ENCODE data around the gene NRXN3. TPM values are rescaled to one million over a fixed set of nuclear protein-coding genes. Genes with fewer than 3 reads are reported as not detected.

The NRXN3 gene
- total and polyA plus RNA-seq, 2 experiments from 2014 or later: 0.69 to 1.5 TPM

GRCh38 chr14:79661752-79662151 is 1491.6 kb downstream of the NRXN3 start:
- no peaks in the 10 kb centered on the region for H3K27me3 ChIP-seq
- no peaks in the 10 kb centered on the region for H3K9me3 ChIP-seq (ENCODE audit: low read depth)
- H3K4me1 ChIP-seq (ENCODE audit: low read depth): no peaks in the 10 kb centered on the region
- peak in 1 of 2 donors; percentile 25 for DNase-seq (ENCODE audit: low read depth in 1 of 2, low spot score in 1 of 2)
- no peak overlapping the region for H3K4me3 ChIP-seq
- no peaks in the 10 kb centered on the region for H3K36me3 ChIP-seq
- TF ChIP-seq CTCF (IDR thresholded peaks at IDR 0.05; ENCODE audit: low read depth, low read length): no peak
- no peak overlapping the region for H3K27ac ChIP-seq

GRCh38 chr14:79663453-79663852 is 1493.3 kb downstream of the NRXN3 start:
- Histone ChIP-seq H3K4me3 (no peak overlapping the region), H3K9me3 (ENCODE audit: low read depth) (no peaks in the 10 kb centered on the region), H3K36me3 (no peaks in the 10 kb centered on the region), H3K27me3 (no peaks in the 10 kb centered on the region), H3K27ac (no peak overlapping the region), H3K4me1 (ENCODE audit: low read depth) (peaks cover 9% of the 10 kb centered on the region)
- TF ChIP-seq CTCF (IDR thresholded peaks at IDR 0.05; ENCODE audit: low read depth, low read length): no peak
- no peak for DNase-seq (ENCODE audit: low read depth in 1 of 2, low spot score in 1 of 2)

- TF ChIP-seq CTCF (IDR thresholded peaks at IDR 0.05; ENCODE audit: low read depth, low read length): no peak
Measured at GRCh38 chr14:79665556-79665955, 1495.4 kb downstream of the NRXN3 start.

GRCh38 chr14:79668951-79669350 is 1498.8 kb downstream of the NRXN3 start:
- no peaks in the 10 kb centered on the region for H3K27me3 ChIP-seq
- H3K27ac ChIP-seq: no peak overlapping the region
- no peak for TF ChIP-seq CTCF (IDR thresholded peaks at IDR 0.05; ENCODE audit: low read depth, low read length)
- no peak overlapping the region for H3K4me3 ChIP-seq
- no peaks in the 10 kb centered on the region for H3K9me3 ChIP-seq (ENCODE audit: low read depth)
- no peaks in the 10 kb centered on the region for H3K36me3 ChIP-seq
- no peak for DNase-seq (ENCODE audit: low read depth in 1 of 2, low spot score in 1 of 2)
- peaks cover 18% of the 10 kb centered on the region for H3K4me1 ChIP-seq (ENCODE audit: low read depth)

More at GRCh38 chr14:79665556-79665955, 1495.4 kb downstream of the NRXN3 start:
- Histone ChIP-seq H3K27me3 (no peaks in the 10 kb centered on the region), H3K27ac (no peak overlapping the region), H3K4me1 (ENCODE audit: low read depth) (peaks cover 9% of the 10 kb centered on the region), H3K36me3 (no peaks in the 10 kb centered on the region), H3K4me3 (no peak overlapping the region), H3K9me3 (ENCODE audit: low read depth) (no peaks in the 10 kb centered on the region)
- no peak for DNase-seq (ENCODE audit: low read depth in 1 of 2, low spot score in 1 of 2)

- TF ChIP-seq CTCF (IDR thresholded peaks at IDR 0.05; ENCODE audit: low read depth, low read length): no peak
- H3K36me3 ChIP-seq: no peaks in the 10 kb centered on the region
- H3K27me3 ChIP-seq: no peaks in the 10 kb centered on the region
- no peak overlapping the region for H3K27ac ChIP-seq
- no peak for DNase-seq (ENCODE audit: low read depth in 1 of 2, low spot score in 1 of 2)
- no peak overlapping the region for H3K4me3 ChIP-seq
- H3K9me3 ChIP-seq (ENCODE audit: low read depth): no peaks in the 10 kb centered on the region
- peaks cover 18% of the 10 kb centered on the region for H3K4me1 ChIP-seq (ENCODE audit: low read depth)
Measured at GRCh38 chr14:79670811-79671210, 1500.6 kb downstream of the NRXN3 start.

GRCh38 chr14:79680087-79680486 is 1509.9 kb downstream of the NRXN3 start:
- Histone ChIP-seq H3K9me3 (ENCODE audit: low read depth) (no peaks in the 10 kb centered on the region), H3K4me3 (no peak overlapping the region), H3K36me3 (no peaks in the 10 kb centered on the region), H3K27ac (no peak overlapping the region), H3K4me1 (ENCODE audit: low read depth) (no peaks in the 10 kb centered on the region), H3K27me3 (no peaks in the 10 kb centered on the region)
- no peak for DNase-seq (ENCODE audit: low read depth in 1 of 2, low spot score in 1 of 2)
- no peak for TF ChIP-seq CTCF (IDR thresholded peaks at IDR 0.05; ENCODE audit: low read depth, low read length)

Measured in cardiac muscle cell (in vitro differentiated cells and primary cell).